GM18508 (cell line): ENCODE data around the gene FSIP2.

Experiments
- ATAC-seq: cut with Tn5 transposase; IDR thresholded peaks from one replicate; pipeline ENCODE4 v1.9.1; 2021; ENCODE audit warnings: moderate number of reproducible peaks; ENCODE audit not compliant: insufficient read depth, unreplicated experiment

The FSIP2 gene

GRCh38 chr2:185738679-185739472, at the start of gene FSIP2:
Gene FSIP2, plus strand, starts transcription at chr2:185738804. Its CDS starts 91 bp downstream, at chr2:185738895.
- ATAC-seq: peak; percentile 95

DNA sequence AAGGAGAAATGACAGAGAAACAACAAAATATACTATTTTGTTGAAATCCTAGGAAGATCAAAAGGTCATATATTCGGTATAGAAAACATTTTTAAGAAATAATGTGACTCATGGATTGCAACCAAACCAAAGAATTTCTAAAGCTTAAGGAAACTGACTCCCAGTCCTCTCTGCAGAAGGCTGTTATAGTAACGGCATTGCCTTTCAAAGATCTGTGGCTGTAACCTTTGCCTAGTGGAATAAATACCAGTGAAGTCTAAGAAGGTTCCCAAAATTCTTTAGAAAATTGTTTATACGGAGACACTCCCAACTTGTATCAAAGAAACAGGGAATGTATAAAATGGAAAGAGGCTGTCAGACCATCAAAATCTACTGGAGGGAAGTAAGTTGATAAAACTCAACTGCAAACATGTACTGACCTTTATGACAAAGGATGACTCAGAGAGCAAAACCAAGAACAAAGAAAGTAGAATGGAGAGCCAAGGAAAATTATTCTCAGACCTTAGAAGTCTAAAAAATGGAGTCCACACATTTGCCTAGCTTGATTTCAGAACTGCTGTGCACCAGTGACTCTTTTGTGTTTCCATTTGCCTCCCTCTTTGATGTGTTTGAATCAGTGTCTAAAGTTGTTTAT, 48.6 kb upstream of the FSIP2 start:
- ATAC-seq: no peak

GRCh38 chr2:185695711-185696235, 42.8 kb upstream of the FSIP2 start:
- no peak for ATAC-seq

- ATAC-seq: no peak
These were observed 37.7 kb upstream of the FSIP2 start for GRCh38 chr2:185700883-185701282.

DNA sequence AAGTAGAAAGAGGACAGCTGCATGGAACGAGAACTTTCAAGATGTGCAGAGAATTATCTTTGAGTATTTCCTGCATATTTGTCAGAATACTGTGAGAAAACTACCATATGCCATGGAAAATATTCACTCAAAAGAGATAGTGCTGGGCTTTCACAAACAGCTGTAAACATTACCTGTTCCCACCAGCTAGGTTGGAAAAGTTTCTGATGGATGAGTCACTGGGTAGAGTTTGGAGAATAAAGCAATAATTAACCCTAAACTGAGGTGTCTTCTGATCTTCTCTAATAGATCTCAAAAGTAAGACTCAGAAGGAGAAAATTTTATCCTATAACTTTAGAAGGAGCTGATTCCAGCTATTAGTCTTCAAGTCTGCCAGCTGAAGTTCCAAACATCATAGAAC, 3.9 kb upstream of the FSIP2 start:
- ATAC-seq: no peak

GRCh38 chr2:185736210-185736609, 2.4 kb upstream of the FSIP2 start:
- ATAC-seq: no peak

- ATAC-seq: no peak
These were observed 7.6 kb downstream of the FSIP2 start for GRCh38 chr2:185745864-185746859.

DNA sequence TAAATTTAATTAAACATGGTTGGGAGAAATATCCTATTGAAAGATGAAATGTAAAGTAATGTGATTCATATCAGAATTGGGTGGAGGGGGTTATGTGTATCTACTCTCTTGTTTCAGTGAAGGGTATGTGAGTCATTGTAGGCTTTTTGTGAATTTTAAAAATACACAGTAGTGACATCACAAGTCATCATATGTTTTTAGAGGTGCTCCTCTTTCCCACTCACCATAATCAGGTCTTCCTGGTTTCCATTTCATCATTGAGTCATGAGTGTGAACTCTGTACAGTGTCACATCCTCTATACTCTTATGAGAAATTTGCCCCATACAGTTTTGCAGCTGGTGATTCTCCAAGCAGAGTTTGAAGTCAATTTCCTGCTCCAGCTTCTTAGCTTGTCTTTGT, 18.8 kb downstream of the FSIP2 start:
- no peak for ATAC-seq

DNA sequence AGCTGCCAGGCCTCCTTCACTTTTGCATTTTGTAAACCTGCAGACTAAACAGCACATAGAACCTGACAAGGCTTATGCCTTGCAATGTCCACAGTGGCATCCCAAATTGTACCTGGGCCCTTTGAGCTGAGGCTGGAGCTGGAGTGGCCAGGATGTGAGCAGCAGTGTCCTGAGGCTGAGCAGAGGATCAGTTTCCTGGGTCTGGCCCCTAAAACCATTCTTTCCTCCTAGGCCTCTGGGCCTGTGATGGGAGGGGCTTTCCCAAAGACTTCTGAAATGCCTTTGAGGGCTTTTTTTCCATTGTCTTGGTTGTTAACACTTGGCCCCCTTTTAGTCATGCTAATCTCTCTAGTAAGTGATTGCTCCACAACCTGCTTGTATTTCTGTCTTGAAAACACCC, 32.8 kb downstream of the FSIP2 start:
- ATAC-seq: no peak

DNA sequence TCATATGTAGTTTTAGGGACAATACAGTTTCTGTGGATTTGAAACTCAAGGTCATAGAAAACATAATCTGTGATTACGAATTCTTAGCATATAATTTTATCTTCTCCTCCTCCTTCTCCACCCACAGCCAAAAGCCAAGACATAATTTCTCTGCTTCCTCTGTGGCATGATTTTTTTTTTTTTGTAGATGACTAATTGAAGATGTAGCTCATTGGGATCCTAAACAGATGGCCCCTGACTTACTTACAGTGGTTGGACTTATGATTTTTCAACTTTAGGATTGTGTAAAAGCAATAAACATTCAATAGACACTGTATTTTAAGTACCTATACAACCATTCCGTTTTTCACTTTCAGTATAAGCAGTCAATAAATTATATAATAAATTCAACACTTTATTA, 42.3 kb downstream of the FSIP2 start:
- ATAC-seq: no peak

DNA sequence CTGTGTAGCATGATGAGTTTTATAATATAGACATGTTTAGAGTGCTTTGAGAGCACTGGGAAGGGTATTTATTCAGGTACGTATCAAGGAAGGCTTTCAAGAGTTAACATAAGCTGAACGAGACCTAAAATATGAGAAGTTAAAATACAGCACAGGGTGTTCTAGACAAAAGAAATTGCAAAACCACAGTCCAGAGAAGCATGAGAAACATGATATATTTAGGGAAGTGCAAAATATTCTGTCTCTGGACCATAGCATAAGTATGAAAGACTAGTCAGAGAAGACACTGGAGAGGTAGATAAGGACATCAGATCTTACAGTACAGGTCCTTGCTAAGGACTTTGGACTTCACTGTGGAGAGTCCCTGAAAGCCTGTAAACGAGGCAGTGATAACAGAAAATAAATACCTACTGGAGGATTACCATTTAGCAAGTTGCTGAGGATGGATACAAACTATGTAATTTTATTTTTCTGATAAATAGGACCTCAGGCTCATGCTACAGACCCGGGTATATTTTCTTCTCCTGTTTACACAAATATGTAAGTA, 43.7 kb downstream of the FSIP2 start:
- no peak for ATAC-seq

- ATAC-seq: no peak
These were observed 46.6 kb downstream of the FSIP2 start for GRCh38 chr2:185785156-185785555.

- ATAC-seq: peak; percentile 83
These were observed 47.4 kb downstream of the FSIP2 start for GRCh38 chr2:185785851-185786473.

DNA sequence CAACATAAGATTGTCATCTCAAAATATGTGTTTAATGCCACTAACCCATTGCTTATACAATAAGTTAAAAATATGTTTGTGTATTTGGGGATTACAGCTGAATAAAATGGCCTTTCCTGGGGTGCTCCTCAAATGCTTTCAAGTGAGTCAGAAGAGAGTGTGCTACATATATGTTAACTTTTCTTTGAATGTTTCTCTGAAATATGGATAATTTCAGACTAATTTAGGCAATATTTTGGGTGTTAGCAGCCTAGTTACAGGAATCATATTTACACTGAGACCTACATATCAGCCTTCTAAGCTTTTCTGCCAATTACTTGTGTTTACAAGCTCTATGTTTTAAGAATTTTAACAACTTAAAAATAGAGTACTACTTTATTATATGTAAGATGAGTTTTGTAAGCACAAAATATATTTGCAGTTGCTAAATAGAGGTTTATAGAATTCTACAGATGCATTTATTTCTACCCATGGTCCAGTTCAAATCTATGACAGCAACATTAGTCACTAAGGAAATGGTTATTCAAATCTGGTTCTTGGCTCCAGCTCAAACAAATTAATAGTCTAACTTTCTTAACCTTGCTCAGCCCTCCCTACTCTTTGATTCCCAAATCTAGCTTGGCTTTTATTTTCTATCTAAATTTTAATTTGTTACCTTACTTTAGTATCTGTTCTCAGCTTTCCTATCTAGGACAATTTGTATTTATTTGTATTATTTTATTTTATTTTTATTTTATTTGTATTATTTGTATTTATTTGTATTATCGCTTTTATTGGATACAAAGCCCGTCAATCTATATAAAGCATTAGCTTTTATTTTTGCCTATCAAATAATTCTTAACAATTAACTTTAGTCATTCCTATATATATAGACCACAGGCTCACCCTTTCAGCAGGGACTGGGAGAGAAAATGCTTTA, 48.9 kb downstream of the FSIP2 start:
- no peak for ATAC-seq

- no peak for ATAC-seq
These were observed 51.8 kb downstream of the FSIP2 start for GRCh38 chr2:185790361-185790760.

- ATAC-seq: no peak
These were observed 55.1 kb downstream of the FSIP2 start for GRCh38 chr2:185793532-185794345.

GRCh38 chr2:185796758-185797157, 58.2 kb downstream of the FSIP2 start:
- ATAC-seq: no peak

DNA sequence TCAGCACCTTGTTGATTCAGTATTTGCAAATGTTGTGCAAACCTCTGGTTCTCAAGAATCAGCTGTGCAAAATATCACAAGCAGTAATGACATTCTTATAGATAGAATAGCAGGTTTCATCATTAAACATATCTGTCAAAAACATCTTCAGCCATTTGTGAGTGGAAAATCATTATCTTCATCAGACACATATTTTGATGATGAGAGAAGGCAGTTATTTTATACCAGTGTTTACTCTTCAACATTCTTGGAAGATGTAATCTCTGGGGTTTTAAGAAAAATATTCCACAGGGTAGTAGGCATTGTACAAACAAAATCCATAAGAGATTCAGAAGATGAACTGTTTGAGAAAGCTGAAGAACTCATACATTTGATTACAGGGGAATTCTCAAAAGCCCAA, 64.3 kb downstream of the FSIP2 start:
- ATAC-seq: no peak
